GM21529 (cell line): Measurements from ENCODE around the gene ATL3.
"Not testable (repeated sequence)": the region's sequence is repeated elsewhere in the genome, so short reads cannot be mapped to it uniquely, and the experiment has no call there.

Source experiments
- ATAC-seq: cut with Tn5 transposase; IDR thresholded peaks from one replicate; pipeline ENCODE4 v1.9.1; 2021; ENCODE audit not compliant: unreplicated experiment

Gene ATL3, protein sequence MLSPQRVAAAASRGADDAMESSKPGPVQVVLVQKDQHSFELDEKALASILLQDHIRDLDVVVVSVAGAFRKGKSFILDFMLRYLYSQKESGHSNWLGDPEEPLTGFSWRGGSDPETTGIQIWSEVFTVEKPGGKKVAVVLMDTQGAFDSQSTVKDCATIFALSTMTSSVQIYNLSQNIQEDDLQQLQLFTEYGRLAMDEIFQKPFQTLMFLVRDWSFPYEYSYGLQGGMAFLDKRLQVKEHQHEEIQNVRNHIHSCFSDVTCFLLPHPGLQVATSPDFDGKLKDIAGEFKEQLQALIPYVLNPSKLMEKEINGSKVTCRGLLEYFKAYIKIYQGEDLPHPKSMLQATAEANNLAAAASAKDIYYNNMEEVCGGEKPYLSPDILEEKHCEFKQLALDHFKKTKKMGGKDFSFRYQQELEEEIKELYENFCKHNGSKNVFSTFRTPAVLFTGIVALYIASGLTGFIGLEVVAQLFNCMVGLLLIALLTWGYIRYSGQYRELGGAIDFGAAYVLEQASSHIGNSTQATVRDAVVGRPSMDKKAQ

DNA sequence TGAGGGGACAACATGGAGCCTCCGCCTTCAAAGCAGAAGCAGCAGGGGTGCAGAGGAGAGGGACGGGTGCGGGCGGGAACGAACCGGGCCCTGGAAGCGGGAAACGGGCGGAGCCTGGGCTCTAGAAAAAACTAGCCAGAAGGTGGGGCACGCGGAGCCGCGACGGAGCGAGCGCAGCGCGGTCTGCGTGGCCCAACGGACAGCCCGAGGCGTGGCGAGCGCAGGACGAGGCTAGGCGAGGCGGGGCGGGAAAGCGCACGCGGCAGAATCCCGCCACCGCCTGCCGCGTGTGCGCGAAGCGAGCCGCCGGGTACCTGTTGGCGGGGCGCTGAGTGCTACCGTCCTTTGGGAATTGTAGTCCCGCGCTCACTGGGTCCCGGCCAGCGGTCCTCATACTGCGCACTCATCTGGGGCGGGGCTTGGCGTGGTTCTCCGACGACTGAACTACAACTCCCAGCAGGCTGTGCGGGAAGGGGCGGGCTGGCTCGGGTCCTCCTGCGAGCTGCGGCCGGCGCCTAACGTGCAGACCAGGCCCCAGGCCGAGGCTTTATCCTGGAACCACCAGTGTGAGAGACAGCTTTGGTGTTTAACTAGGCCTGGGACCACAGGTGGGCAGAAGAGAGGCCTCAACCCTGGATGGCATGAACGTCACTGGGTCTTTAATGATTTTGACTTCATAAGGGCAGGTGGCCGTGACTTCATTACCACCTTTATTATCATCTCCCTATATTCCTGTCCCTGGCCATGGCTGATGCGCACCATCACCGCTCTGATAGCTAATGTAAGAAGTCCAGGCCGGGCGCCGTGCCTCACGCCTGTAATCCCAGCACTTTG lies at the start of gene ATL3:
Gene ATL3, minus strand, starts transcription at position 55 of the 834 bp plus-strand sequence. Its CDS starts 41 bp downstream, at position 14.
- ATAC-seq, result peak; percentile 87

GRCh38 chr11:63720611-63721010 lies 49.4 kb upstream of the ATL3 start:
- ATAC-seq, result no peak

DNA sequence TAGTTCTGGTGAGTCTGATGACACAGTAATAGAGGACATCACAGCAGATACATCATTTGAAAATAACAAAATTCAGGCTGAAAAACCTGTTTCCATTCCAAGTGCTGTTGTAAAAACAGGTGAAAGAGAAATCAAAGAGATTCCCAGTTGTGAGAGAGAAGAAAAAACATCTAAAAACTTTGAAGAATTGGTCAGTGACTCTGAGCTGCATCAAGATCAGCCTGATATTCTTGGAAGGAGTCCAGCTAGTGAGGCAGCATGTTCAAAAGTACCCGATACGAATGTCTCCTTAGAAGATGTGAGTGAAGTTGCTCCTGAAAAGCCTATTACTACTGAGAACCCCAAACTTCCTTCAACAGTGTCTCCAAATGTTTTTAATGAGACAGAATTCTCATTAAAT lies 48.8 kb upstream of the ATL3 start:
- no peak for ATAC-seq

- ATAC-seq, result no peak
These were observed 47.8 kb upstream of the ATL3 start for GRCh38 chr11:63719001-63719400.

- no peak for ATAC-seq
These were observed 44.9 kb upstream of the ATL3 start for GRCh38 chr11:63716046-63716445.

GRCh38 chr11:63713766-63714165 lies 42.6 kb upstream of the ATL3 start:
- ATAC-seq, result no peak

DNA sequence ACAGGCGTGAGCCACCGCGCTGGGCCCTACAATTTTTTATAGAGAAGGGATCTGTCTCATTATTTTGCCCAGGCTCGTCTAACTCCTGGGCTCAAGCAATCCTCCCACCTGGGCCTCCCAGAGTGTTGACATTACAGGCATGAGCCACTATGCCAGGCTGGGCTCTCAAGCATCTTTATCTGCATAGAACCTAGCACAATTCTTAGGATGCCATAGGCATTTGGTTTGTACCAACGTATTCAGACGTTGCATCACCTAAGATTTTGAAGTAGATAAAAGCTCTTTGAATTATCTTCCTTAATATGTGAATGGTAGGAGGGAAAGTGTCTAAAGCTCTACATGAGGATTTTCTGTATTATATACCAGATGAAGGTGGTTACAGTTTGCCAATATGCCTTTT lies 40.7 kb upstream of the ATL3 start:
- no peak for ATAC-seq

DNA sequence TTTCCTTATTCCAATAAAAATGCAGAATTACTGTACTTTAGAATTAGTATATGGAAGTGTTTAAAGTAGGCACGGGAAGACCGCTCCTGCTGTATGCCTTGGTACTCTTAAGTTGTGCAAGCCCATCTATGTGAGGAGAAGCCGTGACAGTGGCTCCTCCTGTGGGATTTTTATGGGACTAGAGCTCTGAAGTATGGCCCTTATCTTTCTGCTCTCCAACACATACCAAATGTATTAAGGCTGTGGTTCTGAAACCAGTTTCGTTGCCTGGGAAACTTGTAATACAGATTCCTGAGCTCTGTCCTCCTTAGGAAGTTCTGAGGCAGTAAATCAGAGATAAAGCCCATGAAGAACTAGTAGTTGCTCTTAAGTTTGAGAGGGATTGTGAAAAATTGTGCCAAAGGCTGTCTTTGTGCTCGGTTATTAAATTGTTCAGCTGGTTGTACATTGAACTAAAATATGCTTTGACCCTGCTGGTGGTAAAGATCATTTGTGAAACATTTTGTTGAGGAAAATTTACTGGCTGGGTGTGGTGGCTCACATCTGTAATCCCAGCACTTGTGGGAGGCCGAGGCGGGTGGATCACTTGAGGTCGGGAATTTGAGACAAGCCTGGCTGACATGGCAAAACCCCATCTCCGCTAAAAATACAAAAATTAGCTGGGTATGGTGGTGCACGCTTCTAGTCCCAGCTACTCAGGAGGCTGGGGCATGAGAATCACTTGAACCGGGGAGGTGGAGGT lies 39.5 kb upstream of the ATL3 start:
- no peak for ATAC-seq

DNA sequence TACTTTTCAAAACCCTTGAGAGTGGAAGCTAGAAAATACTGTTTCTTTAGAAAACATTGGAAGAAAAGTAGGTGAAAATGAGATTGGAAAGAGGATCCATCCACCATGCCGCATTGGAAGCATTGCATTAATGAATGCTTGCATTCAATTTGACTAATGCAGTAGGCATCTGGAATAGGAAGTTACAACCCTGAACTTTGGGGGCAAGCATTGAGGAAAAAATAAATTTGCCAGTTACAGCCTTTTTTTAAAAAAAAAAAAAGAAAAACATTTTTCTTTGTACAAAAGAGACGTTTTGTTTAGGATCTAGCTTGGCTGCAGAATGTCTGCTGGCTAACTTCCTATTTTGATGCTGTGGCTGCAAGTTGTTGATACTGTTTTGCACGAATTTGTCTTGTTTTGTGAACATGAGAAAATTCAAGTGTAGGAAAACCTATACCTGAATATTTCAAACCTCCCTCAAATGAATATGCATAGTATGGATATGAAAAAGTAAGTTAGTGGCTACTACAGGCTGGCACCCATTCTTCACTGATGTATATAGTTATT lies 38.2 kb upstream of the ATL3 start:
- no peak for ATAC-seq

DNA sequence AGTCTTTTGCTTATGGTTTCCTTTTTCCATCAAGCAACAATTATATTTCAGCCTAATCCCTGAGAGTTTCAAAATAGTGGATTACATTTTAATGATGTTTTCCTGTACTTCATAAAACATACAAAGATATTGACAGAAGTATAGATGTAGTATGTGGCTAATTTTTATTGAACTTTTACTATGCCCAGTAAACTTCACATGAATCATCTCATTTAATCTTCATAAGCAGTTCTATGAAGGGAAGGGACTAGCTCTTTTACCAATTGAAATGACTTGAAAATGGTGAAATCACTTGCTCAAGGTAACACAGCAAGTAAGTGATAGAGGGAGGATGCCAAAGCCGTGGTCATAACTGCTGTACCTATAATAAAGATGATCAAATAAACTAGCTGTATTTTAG lies 37.6 kb upstream of the ATL3 start:
- no peak for ATAC-seq

- no peak for ATAC-seq
These were observed 34.4 kb upstream of the ATL3 start for GRCh38 chr11:63705526-63705925.

GRCh38 chr11:63699896-63700295 lies 28.7 kb upstream of the ATL3 start:
- ATAC-seq, result no peak

DNA sequence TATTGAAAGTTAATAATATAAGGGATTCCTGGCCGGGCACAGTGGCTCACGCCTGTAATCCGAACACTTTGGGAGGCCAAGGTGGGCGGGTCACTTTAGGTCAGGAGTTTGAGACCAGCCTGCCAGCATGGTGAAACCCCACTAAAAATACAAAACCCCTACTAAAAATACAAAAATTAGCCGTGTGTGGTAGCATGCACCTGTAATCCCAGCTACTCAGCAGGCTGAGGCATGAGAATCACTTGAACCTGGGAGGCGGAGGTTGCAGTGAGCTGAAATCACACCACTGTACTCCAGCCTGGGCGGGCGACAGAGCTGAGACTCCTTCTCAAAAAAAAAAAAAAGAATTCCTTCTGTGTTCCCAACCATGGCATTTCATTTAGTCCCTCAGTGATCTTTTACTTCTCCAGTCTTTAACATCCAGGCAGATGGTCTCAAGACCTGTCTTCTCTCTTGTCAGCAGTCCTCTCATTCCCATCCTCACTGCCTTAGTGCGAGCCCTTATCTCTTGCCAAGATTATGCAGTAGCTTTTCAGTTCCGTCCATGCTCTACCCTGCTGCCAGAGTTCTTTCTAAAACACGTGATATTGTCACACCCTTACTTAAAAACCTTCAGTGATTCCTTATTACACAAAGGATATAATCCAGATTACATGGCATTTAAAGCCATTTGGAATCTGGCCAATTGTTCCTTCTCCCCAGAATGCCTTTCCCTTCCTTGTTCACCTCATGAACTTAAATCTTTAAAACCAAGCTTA lies 28.0 kb upstream of the ATL3 start:
- no peak for ATAC-seq

GRCh38 chr11:63694596-63694995 lies 23.4 kb upstream of the ATL3 start:
- no peak for ATAC-seq

GRCh38 chr11:63687845-63688244 lies 16.7 kb upstream of the ATL3 start:
- no peak for ATAC-seq

GRCh38 chr11:63686926-63687325 lies 15.8 kb upstream of the ATL3 start:
- no peak for ATAC-seq

DNA sequence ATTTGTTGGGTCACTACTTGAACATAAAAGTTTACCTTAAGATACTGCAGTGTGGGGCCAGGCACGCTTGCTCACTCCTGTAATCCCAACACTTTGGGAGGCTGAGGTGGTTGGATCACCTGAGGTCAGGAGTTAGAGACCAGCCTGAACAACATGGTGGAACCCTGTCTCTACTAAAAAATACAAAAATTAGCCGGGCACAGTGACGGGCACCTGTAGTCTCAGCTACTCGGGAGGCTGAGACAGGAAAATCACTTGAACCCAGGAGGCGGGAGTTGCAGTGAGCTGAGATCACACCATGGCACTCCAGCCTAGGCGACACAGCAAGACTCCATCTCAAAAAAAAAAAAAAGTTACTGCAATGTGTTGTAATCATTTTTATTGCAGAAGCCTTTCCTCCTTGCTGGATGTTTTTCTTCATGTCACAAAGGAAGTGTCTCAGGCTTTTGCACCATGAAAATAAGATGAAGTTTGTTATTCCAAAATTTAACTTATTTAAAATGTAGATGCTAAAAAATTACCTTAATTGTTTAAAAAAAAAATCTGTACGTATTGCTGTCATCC lies 14.1 kb upstream of the ATL3 start:
- not testable (repeated sequence) for ATAC-seq

DNA sequence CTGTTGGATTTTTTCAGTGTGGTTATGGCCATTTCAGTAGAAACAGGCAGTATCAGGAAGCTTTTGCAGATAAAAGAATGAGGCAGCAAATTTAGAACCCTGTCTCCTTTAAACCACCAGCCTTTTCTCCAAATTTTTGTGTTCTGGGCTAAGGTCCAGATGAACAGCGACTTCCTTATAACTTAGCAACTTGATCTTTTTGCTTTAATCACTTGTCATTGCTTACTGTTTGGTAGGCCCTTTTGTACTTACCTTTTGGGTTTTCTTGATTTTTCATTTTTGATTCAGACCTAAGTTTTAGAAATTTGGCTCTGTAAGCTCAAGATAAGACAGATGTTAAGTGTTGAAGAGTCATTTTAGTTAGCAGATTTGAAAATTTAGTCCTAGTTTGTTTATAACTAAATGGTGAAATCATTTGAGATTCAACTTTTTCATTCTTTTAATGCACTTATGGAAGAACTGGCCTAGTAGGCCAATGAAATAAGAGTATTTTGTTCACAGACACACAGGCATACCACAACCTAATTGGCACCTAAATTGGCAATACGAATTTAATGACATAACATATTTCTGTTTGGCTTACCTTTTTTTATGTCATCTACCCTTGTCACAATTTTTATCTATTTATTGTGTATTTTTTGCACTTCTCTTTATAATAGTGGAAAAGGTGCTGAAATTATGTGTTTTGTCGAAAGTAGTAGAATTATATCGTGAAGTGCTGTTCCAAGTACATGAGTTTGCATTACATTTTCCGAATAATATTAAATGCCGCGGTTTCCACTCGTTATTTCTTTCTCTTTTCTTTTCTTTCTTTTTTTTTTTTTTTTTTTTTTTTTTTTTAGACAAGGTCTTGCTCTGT lies 12.2 kb upstream of the ATL3 start:
- no peak for ATAC-seq
